Calu3 (cell line): Measurements from ENCODE around the gene SRGAP3. TPM values are rescaled to one million over a fixed set of nuclear protein-coding genes. Genes with fewer than 3 reads are reported as not detected.

Source experiments
- BruUV-seq: library from RNA; stranded (reverse); fragments of 400-500 nt; replicated peaks from 2 replicates; lab custom pipeline; 2021; lab: Mats Ljungman, UMichigan
- CTCF ChIA-PET: fragments of 300-600 bp; sonication (Branson Sonifier 250); formaldehyde crosslinking; loops from one replicate; lab custom pipeline; 2022; ENCODE audit warnings: antibody characterized with exemption; lab: Charles Lee
- DNase-seq: peaks from one replicate; pipeline ENCODE4 v3.0.0; 2022
- H3K27ac Mint-ChIP-seq: one replicate; pipeline ENCODE4 v1.8.0; 2022; ENCODE audit warnings: mixed read lengths; ENCODE audit not compliant: unreplicated experiment
- H3K27me3 Mint-ChIP-seq: one replicate; pipeline ENCODE4 v1.8.0; 2022; ENCODE audit warnings: mixed read lengths; ENCODE audit not compliant: unreplicated experiment
- H3K36me3 Mint-ChIP-seq: one replicate; pipeline ENCODE4 v1.8.0; 2022; ENCODE audit warnings: mild to moderate bottlenecking, moderate library complexity, mixed read lengths; ENCODE audit not compliant: insufficient read depth, unreplicated experiment
- H3K4me1 Mint-ChIP-seq: one replicate; pipeline ENCODE4 v1.8.0; 2022; ENCODE audit warnings: mild to moderate bottlenecking, low read depth, mixed read lengths; ENCODE audit not compliant: unreplicated experiment
- H3K4me3 Mint-ChIP-seq: one replicate; pipeline ENCODE4 v1.8.0; 2022; ENCODE audit warnings: mild to moderate bottlenecking, low read depth, moderate library complexity, mixed read lengths; ENCODE audit not compliant: unreplicated experiment
- H3K9me3 Mint-ChIP-seq: one replicate; pipeline ENCODE4 v1.8.0; 2022; ENCODE audit warnings: low read depth, mixed read lengths; ENCODE audit not compliant: unreplicated experiment
- intact Hi-C: fragments of 100-400 bp; cut with micrococcal nuclease; formaldehyde crosslinking; loops from one replicate; pipeline ENCODE4 v1.10.0; 2022; ENCODE audit not compliant: unreplicated experiment
- total RNA-seq: library from RNA; stranded (reverse); gene quantifications from 2 replicates; pipeline ENCODE4 v1.2.3, GENCODE V29; 2022
- TF ChIP-seq, protein P1 (sequence below): fragments of 200-600 bp; IDR thresholded peaks from one replicate; pipeline ENCODE4 v1.8.0; 2022; ENCODE audit warnings: antibody characterized with exemption; ENCODE audit not compliant: unreplicated experiment

Gene SRGAP3
- total RNA-seq, 1 experiment from 2014 or later = 8.2 TPM

GRCh38 chr3:9231006-9231405 is 18.4 kb downstream of the SRGAP3 start:
- H3K27me3 Mint-ChIP-seq = peaks cover 24% of the 10 kb centered on the region
- BruUV-seq = no TSS peak
- TF ChIP-seq, protein P1, sequence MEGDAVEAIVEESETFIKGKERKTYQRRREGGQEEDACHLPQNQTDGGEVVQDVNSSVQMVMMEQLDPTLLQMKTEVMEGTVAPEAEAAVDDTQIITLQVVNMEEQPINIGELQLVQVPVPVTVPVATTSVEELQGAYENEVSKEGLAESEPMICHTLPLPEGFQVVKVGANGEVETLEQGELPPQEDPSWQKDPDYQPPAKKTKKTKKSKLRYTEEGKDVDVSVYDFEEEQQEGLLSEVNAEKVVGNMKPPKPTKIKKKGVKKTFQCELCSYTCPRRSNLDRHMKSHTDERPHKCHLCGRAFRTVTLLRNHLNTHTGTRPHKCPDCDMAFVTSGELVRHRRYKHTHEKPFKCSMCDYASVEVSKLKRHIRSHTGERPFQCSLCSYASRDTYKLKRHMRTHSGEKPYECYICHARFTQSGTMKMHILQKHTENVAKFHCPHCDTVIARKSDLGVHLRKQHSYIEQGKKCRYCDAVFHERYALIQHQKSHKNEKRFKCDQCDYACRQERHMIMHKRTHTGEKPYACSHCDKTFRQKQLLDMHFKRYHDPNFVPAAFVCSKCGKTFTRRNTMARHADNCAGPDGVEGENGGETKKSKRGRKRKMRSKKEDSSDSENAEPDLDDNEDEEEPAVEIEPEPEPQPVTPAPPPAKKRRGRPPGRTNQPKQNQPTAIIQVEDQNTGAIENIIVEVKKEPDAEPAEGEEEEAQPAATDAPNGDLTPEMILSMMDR = no peak

DNA sequence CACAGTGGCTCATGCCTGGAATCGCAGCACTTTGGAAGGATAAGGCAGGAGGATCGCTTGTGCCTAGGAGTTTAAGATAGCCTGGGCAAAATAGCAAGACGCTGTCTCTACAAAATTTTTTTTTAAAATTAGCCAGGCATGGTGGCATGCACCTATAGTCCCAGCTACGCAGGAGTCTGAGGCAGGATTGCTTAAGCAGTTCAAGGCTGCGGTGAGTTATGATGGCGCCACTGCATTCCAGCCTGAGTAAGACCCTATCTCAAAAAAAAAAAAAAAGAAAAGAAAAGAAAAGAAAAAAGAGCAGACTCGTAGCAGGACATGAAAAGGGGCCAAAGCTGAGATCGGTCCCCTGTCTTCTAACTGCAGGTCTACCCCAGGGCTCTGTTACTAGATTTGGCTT is 18.9 kb downstream of the SRGAP3 start:
- H3K36me3 Mint-ChIP-seq = no peaks in the 10 kb centered on the region
- intact Hi-C loops = loop anchor here (5.0 kb wide), 1 partner anchor 233 kb away; no protein-coding TSS in a partner anchor
- H3K27me3 Mint-ChIP-seq = peaks cover 24% of the 10 kb centered on the region
- H3K9me3 Mint-ChIP-seq = no peaks in the 10 kb centered on the region
- TF ChIP-seq, protein P1 = no peak
- H3K27ac Mint-ChIP-seq = no peak overlapping the region
- no peak overlapping the region for H3K4me3 Mint-ChIP-seq
- no peak for DNase-seq
- H3K4me1 Mint-ChIP-seq = no peaks in the 10 kb centered on the region
- BruUV-seq = no TSS peak
- CTCF ChIA-PET = interaction anchor here (0.6 kb wide), 1 partner anchor 31 kb away, joined by 8 read pairs; no protein-coding TSS in a partner anchor

More at GRCh38 chr3:9231006-9231405, 18.4 kb downstream of the SRGAP3 start:
- Mint-ChIP-seq H3K36me3 (no peaks in the 10 kb centered on the region), H3K27ac (no peak overlapping the region), H3K4me3 (no peak overlapping the region), H3K4me1 (no peaks in the 10 kb centered on the region), H3K9me3 (no peaks in the 10 kb centered on the region)
- CTCF ChIA-PET = no interaction called here
- intact Hi-C loops = loop anchor here (5.0 kb wide), 1 partner anchor 234 kb away; no protein-coding TSS in a partner anchor
- no peak for DNase-seq

- no TSS peak for BruUV-seq
- CTCF ChIA-PET = interaction anchor here (0.6 kb wide), 1 partner anchor 32 kb away, joined by 8 read pairs; no protein-coding TSS in a partner anchor
- intact Hi-C loops = loop anchor here (5.0 kb wide), 1 partner anchor 233 kb away; no protein-coding TSS in a partner anchor
Observed at GRCh38 chr3:9229879-9230278, 19.6 kb downstream of the SRGAP3 start.

GRCh38 chr3:9229325-9229724 is 20.1 kb downstream of the SRGAP3 start:
- no TSS peak for BruUV-seq
- Mint-ChIP-seq H3K27me3 (peaks cover 21% of the 10 kb centered on the region), H3K27ac (no peak overlapping the region), H3K36me3 (no peaks in the 10 kb centered on the region), H3K9me3 (no peaks in the 10 kb centered on the region), H3K4me1 (no peaks in the 10 kb centered on the region), H3K4me3 (no peak overlapping the region)
- CTCF ChIA-PET = no interaction called here
- intact Hi-C loops = no loop called here
- no peak for DNase-seq
- TF ChIP-seq, protein P1 = no peak

More at GRCh38 chr3:9229879-9230278, 19.6 kb downstream of the SRGAP3 start:
- TF ChIP-seq, protein P1 = no peak
- Mint-ChIP-seq H3K4me3 (no peak overlapping the region), H3K9me3 (no peaks in the 10 kb centered on the region), H3K27ac (no peak overlapping the region), H3K4me1 (no peaks in the 10 kb centered on the region), H3K27me3 (peaks cover 24% of the 10 kb centered on the region), H3K36me3 (no peaks in the 10 kb centered on the region)
- DNase-seq = no peak
